ENCODE results near the gene VWA5B2.
"Not testable (repeated sequence)": the region's sequence is repeated elsewhere in the genome, so short reads cannot be mapped to it uniquely, and the experiment has no call there.

The VWA5B2 gene

DNA sequence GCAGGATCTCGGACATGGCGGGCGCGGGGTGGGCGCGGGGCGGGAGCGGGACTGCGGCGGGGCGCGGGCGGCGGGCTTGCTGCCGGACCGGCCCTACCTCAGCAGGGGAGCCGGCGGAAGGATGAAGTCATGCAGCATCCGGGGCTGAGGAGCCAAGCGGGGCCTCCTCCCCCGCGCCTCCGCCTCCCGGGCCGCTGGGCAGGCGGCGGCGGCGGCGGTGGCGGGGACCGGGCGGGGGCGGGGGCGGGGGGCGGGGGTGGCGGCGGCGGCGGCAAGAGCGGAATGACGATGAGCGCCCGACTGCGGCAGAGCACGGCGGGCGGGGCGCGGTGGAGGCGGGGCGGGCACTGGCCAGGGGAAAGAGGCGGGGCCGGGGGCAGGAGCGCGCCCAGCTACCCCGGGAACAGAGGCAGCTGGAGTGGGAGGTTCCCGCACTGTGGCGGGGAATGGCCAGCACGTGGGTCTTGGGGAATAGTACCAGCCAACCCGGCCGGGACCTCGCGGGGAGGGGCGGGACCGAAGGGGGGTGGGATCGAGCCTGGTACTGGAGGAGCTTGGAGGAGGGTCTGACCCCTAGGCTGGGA, 32.0 kb downstream of the VWA5B2 start, which contains the start of gene CAMK2N2:
TSS of gene CAMK2N2 (minus strand) at position 284 of the 584 bp plus-strand sequence. CDS start at position 16, 268 bp downstream.
- no peak within 1 kb of the TSS for H3K27ac Mint-ChIP-seq
- H3K36me3 Mint-ChIP-seq (ENCODE audit: low read depth) = peaks cover 8% of the 10 kb centered on the region
- peaks cover 91% of the 10 kb centered on the region for H3K27me3 Mint-ChIP-seq (ENCODE audit: low read depth, poor library complexity)
- peaks cover 11% of the 10 kb centered on the region for H3K9me3 Mint-ChIP-seq
- H3K4me3 Mint-ChIP-seq = peak within 1 kb of the TSS; percentile 84
- TF ChIP-seq, protein P1, sequence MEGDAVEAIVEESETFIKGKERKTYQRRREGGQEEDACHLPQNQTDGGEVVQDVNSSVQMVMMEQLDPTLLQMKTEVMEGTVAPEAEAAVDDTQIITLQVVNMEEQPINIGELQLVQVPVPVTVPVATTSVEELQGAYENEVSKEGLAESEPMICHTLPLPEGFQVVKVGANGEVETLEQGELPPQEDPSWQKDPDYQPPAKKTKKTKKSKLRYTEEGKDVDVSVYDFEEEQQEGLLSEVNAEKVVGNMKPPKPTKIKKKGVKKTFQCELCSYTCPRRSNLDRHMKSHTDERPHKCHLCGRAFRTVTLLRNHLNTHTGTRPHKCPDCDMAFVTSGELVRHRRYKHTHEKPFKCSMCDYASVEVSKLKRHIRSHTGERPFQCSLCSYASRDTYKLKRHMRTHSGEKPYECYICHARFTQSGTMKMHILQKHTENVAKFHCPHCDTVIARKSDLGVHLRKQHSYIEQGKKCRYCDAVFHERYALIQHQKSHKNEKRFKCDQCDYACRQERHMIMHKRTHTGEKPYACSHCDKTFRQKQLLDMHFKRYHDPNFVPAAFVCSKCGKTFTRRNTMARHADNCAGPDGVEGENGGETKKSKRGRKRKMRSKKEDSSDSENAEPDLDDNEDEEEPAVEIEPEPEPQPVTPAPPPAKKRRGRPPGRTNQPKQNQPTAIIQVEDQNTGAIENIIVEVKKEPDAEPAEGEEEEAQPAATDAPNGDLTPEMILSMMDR (IDR thresholded peaks at IDR 0.05) = no peak
- peaks cover 16% of the 10 kb centered on the region for H3K4me1 Mint-ChIP-seq
- DNase-seq = peak; percentile 78

DNA sequence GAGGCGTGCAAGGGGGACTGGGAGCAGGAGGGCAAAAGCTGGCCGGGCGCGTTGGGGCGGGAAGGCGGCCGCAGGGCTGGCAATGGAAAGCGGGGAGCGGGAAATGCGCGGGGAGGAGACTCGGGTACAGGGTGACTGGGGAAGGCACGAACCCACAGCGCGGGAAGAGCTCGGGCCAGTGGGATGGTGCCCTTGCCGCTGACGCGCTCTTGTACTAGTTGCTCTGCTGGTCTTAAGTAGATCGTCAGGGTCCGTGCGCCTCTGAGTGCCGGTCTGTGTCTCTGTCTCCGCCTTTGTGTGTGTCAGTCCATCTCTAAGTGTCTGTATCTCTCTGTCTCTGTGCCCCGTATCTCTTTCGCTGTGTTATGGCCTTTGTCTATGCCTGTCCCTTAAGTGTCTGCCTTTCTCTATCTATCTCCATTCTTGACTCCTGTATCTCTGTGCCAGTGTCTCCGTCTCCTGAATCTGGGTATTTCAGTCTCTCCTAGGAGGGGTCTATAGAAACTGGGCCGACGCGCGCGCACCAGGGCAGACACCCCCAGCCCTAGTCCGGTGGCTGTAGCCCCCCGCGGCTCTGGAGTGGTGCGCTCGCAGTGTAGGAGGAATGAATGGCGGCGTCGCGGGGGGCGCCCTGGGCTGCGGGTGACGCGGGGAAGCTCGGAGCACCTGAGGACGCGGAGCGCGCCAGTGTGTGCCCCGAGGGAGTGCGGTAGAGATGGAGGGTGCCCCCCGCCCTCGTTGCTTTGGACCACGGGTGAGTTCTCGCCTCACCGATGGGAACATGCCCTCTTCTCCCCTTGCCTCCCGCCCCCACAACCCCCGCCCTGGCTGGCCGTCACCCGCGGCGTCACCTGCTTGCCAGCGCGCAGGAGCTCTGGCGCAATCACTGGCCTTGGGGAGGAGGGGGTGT, 32.7 kb downstream of the VWA5B2 start:
- H3K27ac Mint-ChIP-seq = no peak overlapping the region
- peaks cover 8% of the 10 kb centered on the region for H3K36me3 Mint-ChIP-seq (ENCODE audit: low read depth)
- TF ChIP-seq, protein P1 (IDR thresholded peaks at IDR 0.05) = no peak
- peak; percentile 33 for DNase-seq
- peaks cover 14% of the 10 kb centered on the region for H3K9me3 Mint-ChIP-seq
- peaks cover 16% of the 10 kb centered on the region for H3K4me1 Mint-ChIP-seq
- peak overlapping the region; percentile 84 for H3K4me3 Mint-ChIP-seq
- H3K27me3 Mint-ChIP-seq (ENCODE audit: low read depth, poor library complexity) = peaks cover 90% of the 10 kb centered on the region

DNA sequence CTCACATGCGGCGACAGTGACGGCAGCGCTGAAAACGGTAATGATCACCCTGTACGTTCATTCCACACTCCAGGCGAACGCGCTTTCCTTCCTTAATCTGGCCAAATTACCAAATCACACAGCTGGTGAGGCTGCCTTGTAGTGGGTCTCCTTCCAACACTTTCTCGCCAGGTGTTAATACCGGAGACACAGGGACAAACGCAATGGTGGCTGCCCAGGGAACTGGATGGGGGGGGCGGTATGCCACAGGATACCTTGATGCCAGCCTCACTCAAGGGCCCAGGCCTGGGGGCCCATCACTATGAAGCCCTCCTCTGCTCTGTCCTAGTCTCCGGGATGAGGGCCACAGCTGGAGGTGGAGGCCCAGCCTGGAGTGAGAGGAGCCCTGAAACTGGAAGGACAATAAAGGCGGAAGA, 33.4 kb downstream of the VWA5B2 start:
- TF ChIP-seq, protein P1 (IDR thresholded peaks at IDR 0.05) = no peak
- no peak overlapping the region for H3K27ac Mint-ChIP-seq
- peaks cover 16% of the 10 kb centered on the region for H3K4me1 Mint-ChIP-seq
- peaks cover 21% of the 10 kb centered on the region for H3K9me3 Mint-ChIP-seq
- H3K36me3 Mint-ChIP-seq (ENCODE audit: low read depth) = peaks cover 8% of the 10 kb centered on the region
- DNase-seq = no peak
- H3K4me3 Mint-ChIP-seq = peak overlapping the region; percentile 69
- H3K27me3 Mint-ChIP-seq (ENCODE audit: low read depth, poor library complexity) = peaks cover 90% of the 10 kb centered on the region

DNA sequence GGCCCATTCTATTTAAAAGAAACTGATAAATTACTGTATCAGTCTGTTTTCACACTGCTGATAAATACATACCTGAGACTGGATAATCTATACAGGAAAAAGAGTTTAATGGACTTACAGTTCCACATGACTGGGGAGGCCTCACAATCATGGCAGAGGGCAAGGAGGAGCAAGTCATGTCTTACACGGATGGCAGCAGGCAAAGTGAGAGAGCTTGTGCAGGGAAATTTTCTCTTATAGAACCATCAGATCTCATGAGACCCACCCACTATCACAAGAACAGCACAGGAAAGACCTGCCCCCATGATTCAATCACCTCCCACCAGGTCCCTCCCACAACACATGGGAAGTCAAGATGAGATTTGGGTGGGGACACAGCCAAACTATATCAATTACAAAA, 37.9 kb downstream of the VWA5B2 start:
- H3K36me3 Mint-ChIP-seq (ENCODE audit: low read depth); H3K4me3 Mint-ChIP-seq; H3K27ac Mint-ChIP-seq; H3K4me1 Mint-ChIP-seq; DNase-seq: not testable (repeated sequence)
- H3K27me3 Mint-ChIP-seq (ENCODE audit: low read depth, poor library complexity) = peaks cover 87% of the 10 kb centered on the region
- H3K9me3 Mint-ChIP-seq = peaks cover 15% of the 10 kb centered on the region

DNA sequence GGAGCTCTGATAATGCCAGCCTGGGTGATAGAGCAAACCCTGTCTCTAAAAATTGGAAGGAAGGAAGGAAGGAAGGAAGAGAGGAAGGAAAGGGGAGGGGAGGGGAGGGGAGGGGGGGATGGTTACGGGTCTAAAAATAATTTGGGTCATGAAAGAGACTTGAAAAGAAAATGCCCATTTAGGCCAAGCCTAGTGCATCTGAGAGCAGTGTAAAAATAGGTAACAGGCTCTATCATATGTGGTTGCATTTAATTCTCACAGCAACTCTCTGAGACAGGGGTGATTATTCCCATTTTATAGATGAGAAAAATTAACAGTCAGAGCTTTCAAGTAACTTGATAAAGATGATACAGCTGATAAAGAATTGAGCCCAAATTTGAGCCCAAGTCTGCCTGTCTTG, 42.9 kb downstream of the VWA5B2 start:
- Mint-ChIP-seq H3K27ac (no peak overlapping the region), H3K4me3 (no peak overlapping the region), H3K4me1 (peaks cover 5% of the 10 kb centered on the region), H3K27me3 (ENCODE audit: low read depth, poor library complexity) (peaks cover 94% of the 10 kb centered on the region), H3K36me3 (ENCODE audit: low read depth) (no peaks in the 10 kb centered on the region), H3K9me3 (peaks cover 6% of the 10 kb centered on the region)
- DNase-seq = no peak
- TF ChIP-seq, protein P1 (IDR thresholded peaks at IDR 0.05) = no peak

DNA sequence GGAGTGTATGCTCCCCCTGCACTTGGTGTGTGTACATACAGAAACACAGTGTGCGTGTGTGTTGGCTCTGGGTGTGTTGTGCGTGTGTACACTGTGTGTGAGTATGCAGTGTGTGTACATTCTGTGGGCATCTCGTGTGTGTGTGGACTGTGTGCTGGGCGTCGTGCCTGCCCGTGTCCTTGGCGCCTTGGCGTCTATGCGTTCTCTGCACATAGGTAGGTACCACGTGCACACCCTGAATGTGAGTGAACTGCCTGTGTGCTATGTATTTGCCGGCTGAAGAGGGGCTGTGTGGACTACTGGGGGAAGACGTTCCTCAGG, 46.0 kb downstream of the VWA5B2 start:
- H3K27me3 Mint-ChIP-seq (ENCODE audit: low read depth, poor library complexity) = peaks cover 98% of the 10 kb centered on the region
- H3K9me3 Mint-ChIP-seq = no peaks in the 10 kb centered on the region
- peaks cover 5% of the 10 kb centered on the region for H3K4me1 Mint-ChIP-seq
- TF ChIP-seq, protein P1 (IDR thresholded peaks at IDR 0.05) = no peak
- no peak overlapping the region for H3K27ac Mint-ChIP-seq
- no peak for DNase-seq
- no peaks in the 10 kb centered on the region for H3K36me3 Mint-ChIP-seq (ENCODE audit: low read depth)
- H3K4me3 Mint-ChIP-seq = peak overlapping the region; percentile 67

Data from nephron progenitor cell (in vitro differentiated cells).